ENCODE data around the gene ATF7IP.

Gene ATF7IP

GRCh38 chr12:14482361-14482760 is 116.9 kb downstream of the ATF7IP start:
- TF ChIP-seq SIN3A (IDR thresholded peaks at IDR 0.05; ENCODE audit: borderline replicate concordance, insufficient read depth, low read length) (no peak), FOXP2 (optimal IDR thresholded peaks at IDR 0.05; ENCODE audit: borderline replicate concordance, extremely low read depth, extremely low read length, insufficient read depth) (no peak), POLR2AphosphoS5 (IDR thresholded peaks at IDR 0.05; ENCODE audit: low read depth, low read length) (no peak), TAF1 (IDR thresholded peaks at IDR 0.05; ENCODE audit: borderline replicate concordance, insufficient read depth, low read length) (no peak), REST (IDR thresholded peaks at IDR 0.05; ENCODE audit: insufficient read depth in 1 of 2, low read depth in 2 of 2, low read length in 2 of 2) (no peak)

- TF ChIP-seq SIN3A (IDR thresholded peaks at IDR 0.05; ENCODE audit: borderline replicate concordance, insufficient read depth, low read length): no peak
- TF ChIP-seq FOXP2 (optimal IDR thresholded peaks at IDR 0.05; ENCODE audit: borderline replicate concordance, extremely low read depth, extremely low read length, insufficient read depth): no peak
- no peak for TF ChIP-seq POLR2AphosphoS5 (IDR thresholded peaks at IDR 0.05; ENCODE audit: low read depth, low read length)
- TF ChIP-seq REST (IDR thresholded peaks at IDR 0.05; ENCODE audit: insufficient read depth in 1 of 2, low read depth in 2 of 2, low read length in 2 of 2): no peak
- no peak for TF ChIP-seq TAF1 (IDR thresholded peaks at IDR 0.05; ENCODE audit: borderline replicate concordance, insufficient read depth, low read length)
Measured at GRCh38 chr12:14482886-14483285, 117.4 kb downstream of the ATF7IP start.

- no peak for TF ChIP-seq POLR2AphosphoS5 (IDR thresholded peaks at IDR 0.05; ENCODE audit: low read depth, low read length)
- no peak for TF ChIP-seq REST (IDR thresholded peaks at IDR 0.05; ENCODE audit: insufficient read depth in 1 of 2, low read depth in 2 of 2, low read length in 2 of 2)
- no peak for TF ChIP-seq FOXP2 (optimal IDR thresholded peaks at IDR 0.05; ENCODE audit: borderline replicate concordance, extremely low read depth, extremely low read length, insufficient read depth)
- no peak for TF ChIP-seq TAF1 (IDR thresholded peaks at IDR 0.05; ENCODE audit: borderline replicate concordance, insufficient read depth, low read length)
- TF ChIP-seq SIN3A (IDR thresholded peaks at IDR 0.05; ENCODE audit: borderline replicate concordance, insufficient read depth, low read length): no peak
Measured at GRCh38 chr12:14495326-14495725, 129.8 kb downstream of the ATF7IP start.

- TF ChIP-seq SIN3A (IDR thresholded peaks at IDR 0.05; ENCODE audit: borderline replicate concordance, insufficient read depth, low read length): no peak
- TF ChIP-seq FOXP2 (optimal IDR thresholded peaks at IDR 0.05; ENCODE audit: borderline replicate concordance, extremely low read depth, extremely low read length, insufficient read depth): no peak
- no peak for TF ChIP-seq POLR2AphosphoS5 (IDR thresholded peaks at IDR 0.05; ENCODE audit: low read depth, low read length)
- no peak for TF ChIP-seq TAF1 (IDR thresholded peaks at IDR 0.05; ENCODE audit: borderline replicate concordance, insufficient read depth, low read length)
- TF ChIP-seq REST (IDR thresholded peaks at IDR 0.05; ENCODE audit: insufficient read depth in 1 of 2, low read depth in 2 of 2, low read length in 2 of 2): no peak
Measured at GRCh38 chr12:14505626-14506596, 140.4 kb downstream of the ATF7IP start.
